ENCODE data around the gene OTUD7B. TPM values are rescaled to one million over a fixed set of nuclear protein-coding genes. Genes with fewer than 3 reads are reported as not detected.
A peak's percentile ranks its signal among the peaks of the same experiment; 100 is the strongest.

The OTUD7B gene
- total RNA-seq, 2 experiments from 2014 or later, result 18.5 to 20.1 TPM

DNA sequence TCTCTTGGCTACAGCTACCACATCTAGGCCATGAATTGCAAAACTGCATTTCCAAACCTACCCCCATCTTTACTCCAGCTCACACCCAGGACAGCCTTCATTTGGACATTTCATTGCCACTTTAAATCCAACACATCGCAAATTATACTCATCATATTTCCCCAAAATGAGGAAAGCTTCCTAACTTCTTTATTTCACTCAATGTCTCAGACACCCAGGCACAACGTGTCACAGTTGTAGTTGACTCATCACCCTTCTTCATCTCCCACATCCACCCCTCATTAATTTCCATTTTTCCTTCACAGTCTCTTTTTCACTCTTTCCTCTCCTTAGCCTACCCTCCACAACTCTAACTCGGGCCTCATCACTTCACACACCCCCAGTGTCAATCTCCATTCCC is 6.7 kb downstream of the OTUD7B start:
- H3K27ac Mint-ChIP-seq, result peak overlapping the region; percentile 14
- ChIA-PET POLR2A (no interaction called here), CTCF (interaction anchor here (1.5 to 2.0 kb wide), 2 partner anchors 14 to 41 kb away, joined by 4 to 6 read pairs; no protein-coding TSS in a partner anchor)
- peaks cover 58% of the 10 kb centered on the region for H3K36me3 Mint-ChIP-seq (ENCODE audit: low read depth)
- no peak overlapping the region for H3K4me3 Mint-ChIP-seq
- peaks cover 64% of the 10 kb centered on the region for H3K4me1 Mint-ChIP-seq
- no peaks in the 10 kb centered on the region for H3K27me3 Mint-ChIP-seq
- no peak for ATAC-seq
- no peak for DNase-seq
- H3K9me3 Mint-ChIP-seq (ENCODE audit: low read depth), result no peaks in the 10 kb centered on the region
- intact Hi-C loops (cut with DNase I, micrococcal nuclease), result no loop called here

DNA sequence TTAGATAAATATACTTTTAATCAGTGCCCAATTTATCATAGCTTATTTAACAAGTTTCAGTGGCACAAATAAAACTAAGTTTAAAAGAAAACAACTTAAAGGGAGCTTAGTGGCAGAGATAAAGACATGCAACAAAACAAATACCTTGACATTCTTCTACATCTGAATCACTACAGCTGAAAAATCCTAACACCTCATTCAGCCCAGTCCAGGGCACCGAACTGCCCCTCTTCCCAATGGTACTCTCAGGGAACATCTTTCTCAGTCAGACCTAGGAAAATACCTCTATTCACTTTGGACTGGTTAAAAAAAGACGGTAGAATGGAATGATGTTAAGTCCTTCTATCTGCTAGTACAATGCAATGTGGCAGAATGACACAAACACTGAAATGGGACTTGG is 8.3 kb downstream of the OTUD7B start:
- ChIA-PET CTCF (interaction anchor here (0.8 to 1.8 kb wide), 2 partner anchors 10 to 40 kb away, joined by 3 read pairs; no protein-coding TSS in a partner anchor), POLR2A (no interaction called here)
- Mint-ChIP-seq H3K27me3 (no peaks in the 10 kb centered on the region), H3K9me3 (ENCODE audit: low read depth) (no peaks in the 10 kb centered on the region), H3K27ac (no peak overlapping the region), H3K4me3 (no peak overlapping the region), H3K36me3 (ENCODE audit: low read depth) (peaks cover 61% of the 10 kb centered on the region), H3K4me1 (peaks cover 64% of the 10 kb centered on the region)
- no peak for DNase-seq
- intact Hi-C loops (cut with DNase I, micrococcal nuclease), result no loop called here
- ATAC-seq, result no peak

DNA sequence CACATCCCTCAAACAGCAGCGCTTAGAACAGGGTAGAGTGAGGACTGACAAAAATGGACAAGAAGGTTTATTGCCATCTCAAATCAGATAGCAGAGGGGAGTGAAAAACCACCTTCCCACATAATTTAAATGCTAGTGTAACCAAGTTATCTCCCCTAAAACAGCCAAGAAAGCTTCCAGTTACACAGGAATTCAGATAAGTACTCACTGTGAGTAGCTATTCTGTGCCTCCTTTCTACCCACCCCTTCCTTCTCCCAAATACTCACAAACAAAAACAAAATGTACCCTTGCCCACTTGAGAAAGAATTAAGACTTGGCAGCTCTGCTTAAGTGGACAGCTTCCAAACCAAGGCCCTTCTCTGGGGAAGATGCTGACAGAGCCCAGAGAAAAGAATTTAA is 9.1 kb downstream of the OTUD7B start:
- intact Hi-C loops (cut with DNase I, micrococcal nuclease), result no loop called here
- ATAC-seq (no peak), DNase-seq (no peak)
- no peak overlapping the region for H3K27ac Mint-ChIP-seq
- POLR2A ChIA-PET, result no interaction called here
- no peaks in the 10 kb centered on the region for H3K9me3 Mint-ChIP-seq (ENCODE audit: low read depth)
- CTCF ChIA-PET, result interaction anchor here (0.8 to 1.8 kb wide), 2 partner anchors 11 to 39 kb away, joined by 3 read pairs; no protein-coding TSS in a partner anchor
- H3K27me3 Mint-ChIP-seq, result no peaks in the 10 kb centered on the region
- H3K4me3 Mint-ChIP-seq, result no peak overlapping the region
- peaks cover 60% of the 10 kb centered on the region for H3K36me3 Mint-ChIP-seq (ENCODE audit: low read depth)
- H3K4me1 Mint-ChIP-seq, result peaks cover 64% of the 10 kb centered on the region

- POLR2A ChIA-PET, result interaction anchor here (0.9 to 1.4 kb wide), 3 partner anchors 10 to 110 kb away, joined by 3 to 5 read pairs (median 4); a partner anchor contains a TSS
- H3K9me3 Mint-ChIP-seq (ENCODE audit: low read depth), result no peaks in the 10 kb centered on the region
- ATAC-seq (peak; percentile 28), DNase-seq (no peak)
- H3K4me1 Mint-ChIP-seq, result peaks cover 57% of the 10 kb centered on the region
- CTCF ChIA-PET, result interaction anchor here (1.4 to 4.0 kb wide), 4 partner anchors 11 to 35 kb away, joined by 3 to 34 read pairs (median 6); partner anchors contain the start of gene OTUD7B
- no peak overlapping the region for H3K4me3 Mint-ChIP-seq
- H3K27me3 Mint-ChIP-seq, result no peaks in the 10 kb centered on the region
- intact Hi-C loops (cut with DNase I, micrococcal nuclease), result loop anchor here in 1 of 2 experiments (1.0 kb wide), 1 partner anchor 10 kb away; no protein-coding TSS in a partner anchor
- peaks cover 49% of the 10 kb centered on the region for H3K36me3 Mint-ChIP-seq (ENCODE audit: low read depth)
- H3K27ac Mint-ChIP-seq, result peak overlapping the region; percentile 55
Observed at GRCh38 chr1:149997585-149998262, 12.8 kb downstream of the OTUD7B start.

DNA sequence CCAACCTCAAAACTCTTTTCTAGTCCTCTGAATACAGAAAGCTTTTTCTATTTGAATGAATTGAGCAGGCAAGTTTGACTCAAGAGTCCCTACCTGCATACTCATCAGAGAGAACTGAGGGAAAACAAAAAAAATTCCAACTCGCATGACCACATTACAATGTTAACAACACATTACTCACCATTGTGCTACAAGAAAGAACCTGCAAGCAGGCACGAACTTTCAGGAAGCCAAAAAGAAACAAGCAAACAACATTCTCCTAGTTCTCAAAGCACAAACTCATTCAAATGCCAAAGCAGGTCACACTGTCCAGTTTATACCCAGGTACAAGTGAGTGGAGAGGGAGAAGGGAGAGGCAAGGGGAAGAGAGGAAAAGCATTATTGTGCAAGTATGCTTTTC is 14.6 kb downstream of the OTUD7B start:
- no peaks in the 10 kb centered on the region for H3K27me3 Mint-ChIP-seq
- H3K9me3 Mint-ChIP-seq (ENCODE audit: low read depth), result no peaks in the 10 kb centered on the region
- ChIA-PET CTCF (interaction anchor here (0.6 to 4.0 kb wide), 5 partner anchors 13 to 265 kb away, joined by 3 to 34 read pairs (median 3); partner anchors contain the start of gene OTUD7B), POLR2A (interaction anchor here (0.6 to 1.3 kb wide), 3 partner anchors 14 to 1678 kb away, joined by 3 to 11 read pairs (median 9); no protein-coding TSS in a partner anchor)
- H3K36me3 Mint-ChIP-seq (ENCODE audit: low read depth), result peaks cover 35% of the 10 kb centered on the region
- intact Hi-C loops (cut with DNase I, micrococcal nuclease), result loop anchor here in 1 of 2 experiments (1.0 kb wide), 1 partner anchor 13 kb away; no protein-coding TSS in a partner anchor
- peak; percentile 92 for ATAC-seq
- peak overlapping the region; percentile 80 for H3K27ac Mint-ChIP-seq
- DNase-seq, result peak; percentile 39
- peaks cover 46% of the 10 kb centered on the region for H3K4me1 Mint-ChIP-seq
- peak overlapping the region; percentile 20 for H3K4me3 Mint-ChIP-seq

- Mint-ChIP-seq H3K36me3 (ENCODE audit: low read depth) (peaks cover 26% of the 10 kb centered on the region), H3K27ac (no peak overlapping the region), H3K27me3 (no peaks in the 10 kb centered on the region), H3K9me3 (ENCODE audit: low read depth) (no peaks in the 10 kb centered on the region), H3K4me3 (no peak overlapping the region), H3K4me1 (peaks cover 39% of the 10 kb centered on the region)
- no peak for DNase-seq
- no peak for ATAC-seq
- intact Hi-C loops (cut with DNase I, micrococcal nuclease), result no loop called here
- ChIA-PET CTCF (no interaction called here), POLR2A (no interaction called here)
Observed at GRCh38 chr1:149993764-149994163, 16.8 kb downstream of the OTUD7B start.

DNA sequence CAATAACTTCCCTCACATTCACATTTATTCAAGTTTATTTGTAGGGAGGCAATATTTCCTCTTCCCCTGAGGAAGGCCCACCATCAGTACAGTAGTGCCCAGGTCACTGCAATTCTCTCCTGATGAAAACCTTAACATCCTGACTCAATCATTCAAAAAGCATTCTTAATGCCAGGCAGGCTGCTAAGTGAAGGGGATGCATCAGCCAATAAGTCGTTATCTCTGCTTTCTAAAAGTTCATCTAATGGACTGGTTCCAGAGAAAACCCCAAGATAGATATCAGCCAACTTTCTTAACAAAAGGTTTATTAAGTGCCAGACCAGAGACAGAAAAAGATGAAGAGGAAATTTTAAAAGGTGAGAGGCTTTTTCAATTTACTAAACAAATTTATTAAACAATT is 17.3 kb downstream of the OTUD7B start:
- intact Hi-C loops (cut with DNase I, micrococcal nuclease), result no loop called here
- Mint-ChIP-seq H3K27me3 (no peaks in the 10 kb centered on the region), H3K27ac (no peak overlapping the region), H3K4me3 (no peak overlapping the region), H3K4me1 (peaks cover 33% of the 10 kb centered on the region), H3K9me3 (ENCODE audit: low read depth) (no peaks in the 10 kb centered on the region), H3K36me3 (ENCODE audit: low read depth) (peaks cover 26% of the 10 kb centered on the region)
- ChIA-PET POLR2A (no interaction called here), CTCF (interaction anchor here (0.6 to 1.0 kb wide), 2 partner anchors 57 to 185 kb away, joined by 3 to 4 read pairs; no protein-coding TSS in a partner anchor)
- ATAC-seq (no peak), DNase-seq (no peak)

- ATAC-seq, result no peak
- POLR2A ChIA-PET, result no interaction called here
- CTCF ChIA-PET, result interaction anchor here (0.9 to 1.8 kb wide), 3 partner anchors 25 to 200 kb away, joined by 3 to 8 read pairs (median 5); partner anchors contain the start of gene VPS45
Observed at GRCh38 chr1:149987297-149987595, 23.3 kb downstream of the OTUD7B start.

DNA sequence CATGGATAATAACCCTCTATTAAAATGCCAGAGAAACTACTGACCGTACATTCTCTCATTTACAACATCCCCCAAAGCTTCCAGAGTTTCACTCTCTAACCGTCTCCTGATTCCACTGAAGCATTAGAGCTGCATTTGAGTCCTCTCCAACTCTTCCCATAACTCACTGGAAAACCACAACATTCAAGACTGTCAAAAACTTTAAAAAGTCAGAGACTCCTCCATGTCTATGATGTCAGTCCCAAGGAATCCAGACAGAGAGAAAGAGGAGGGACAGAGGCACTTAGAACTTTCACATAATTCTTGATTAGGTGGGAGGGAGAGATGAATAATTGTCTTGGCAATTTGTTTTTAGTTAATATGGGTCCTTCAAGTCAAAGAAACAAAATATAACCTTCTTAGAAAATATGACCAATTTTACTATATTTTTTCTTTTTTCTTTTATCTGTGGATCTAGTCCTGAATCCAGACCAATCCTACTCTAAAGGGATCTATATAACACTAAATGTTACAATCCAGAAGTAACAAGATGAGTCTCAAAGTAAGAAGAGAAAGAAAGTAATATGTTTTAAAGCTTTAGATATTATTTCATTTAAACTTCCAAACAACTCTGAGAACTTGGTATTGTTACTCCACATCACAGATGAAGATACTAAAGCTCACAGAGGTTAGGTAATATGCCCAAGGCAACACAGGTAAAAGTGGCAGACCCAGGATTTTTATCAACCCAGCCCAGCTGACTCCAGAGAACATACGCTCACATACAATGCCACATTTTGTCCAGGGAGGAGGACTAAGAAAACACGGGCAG is 23.8 kb downstream of the OTUD7B start:
- H3K36me3 Mint-ChIP-seq (ENCODE audit: low read depth), result peaks cover 10% of the 10 kb centered on the region
- ATAC-seq (no peak), DNase-seq (no peak)
- H3K4me1 Mint-ChIP-seq, result no peaks in the 10 kb centered on the region
- no peaks in the 10 kb centered on the region for H3K27me3 Mint-ChIP-seq
- no peaks in the 10 kb centered on the region for H3K9me3 Mint-ChIP-seq (ENCODE audit: low read depth)
- ChIA-PET POLR2A (interaction anchor here (0.6 kb wide), 1 partner anchor 24 kb away, joined by 3 read pairs; no protein-coding TSS in a partner anchor), CTCF (interaction anchor here (0.6 to 1.8 kb wide), 4 partner anchors 24 to 279 kb away, joined by 3 to 8 read pairs (median 5); partner anchors contain the start of gene VPS45)
- no peak overlapping the region for H3K4me3 Mint-ChIP-seq
- intact Hi-C loops (cut with DNase I, micrococcal nuclease), result no loop called here
- H3K27ac Mint-ChIP-seq, result no peak overlapping the region

More at GRCh38 chr1:149987297-149987595, 23.3 kb downstream of the OTUD7B start:
- Mint-ChIP-seq H3K4me1 (no peaks in the 10 kb centered on the region), H3K9me3 (ENCODE audit: low read depth) (no peaks in the 10 kb centered on the region), H3K27ac (no peak overlapping the region), H3K36me3 (ENCODE audit: low read depth) (peaks cover 10% of the 10 kb centered on the region), H3K4me3 (no peak overlapping the region), H3K27me3 (no peaks in the 10 kb centered on the region)
- no peak for DNase-seq
- intact Hi-C loops (cut with DNase I, micrococcal nuclease), result no loop called here

DNA sequence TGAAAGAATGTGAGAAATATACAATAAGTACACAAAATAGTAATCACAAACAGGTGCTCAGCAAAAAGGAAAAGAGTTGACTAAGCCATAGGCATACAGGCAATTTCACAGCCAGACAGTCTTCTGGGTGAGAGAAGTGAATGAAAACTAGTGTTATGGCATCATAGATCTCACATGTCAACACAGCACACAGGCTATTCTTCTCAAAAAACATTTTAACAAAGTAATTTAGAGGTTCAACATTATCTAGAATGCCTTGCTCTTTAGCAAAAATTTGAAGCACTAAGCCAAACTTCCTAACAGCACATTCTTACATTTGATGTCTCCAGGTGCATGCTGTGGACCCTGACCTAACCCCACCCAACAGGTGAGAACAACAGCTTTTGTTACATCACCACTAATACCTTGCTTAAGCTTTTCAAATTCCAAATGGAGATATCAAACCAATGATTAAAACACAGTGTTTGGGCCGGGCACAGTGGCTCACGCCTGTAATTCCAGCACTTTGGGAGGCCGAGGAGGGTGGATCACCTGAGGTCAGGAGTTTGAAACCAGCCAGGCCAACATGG is 30.5 kb downstream of the OTUD7B start:
- H3K4me1 Mint-ChIP-seq, result peaks cover 20% of the 10 kb centered on the region
- peaks cover 24% of the 10 kb centered on the region for H3K36me3 Mint-ChIP-seq (ENCODE audit: low read depth)
- no peak for DNase-seq
- intact Hi-C loops (cut with DNase I, micrococcal nuclease), result no loop called here
- no peaks in the 10 kb centered on the region for H3K27me3 Mint-ChIP-seq
- no peak for ATAC-seq
- CTCF ChIA-PET, result interaction anchor here (0.6 to 1.4 kb wide), 4 partner anchors 19 to 182 kb away, joined by 3 to 4 read pairs (median 3); no protein-coding TSS in a partner anchor
- H3K4me3 Mint-ChIP-seq, result no peak overlapping the region
- no peak overlapping the region for H3K27ac Mint-ChIP-seq
- no peaks in the 10 kb centered on the region for H3K9me3 Mint-ChIP-seq (ENCODE audit: low read depth)
- POLR2A ChIA-PET, result no interaction called here

Data from activated CD4-positive, alpha-beta T cell treated with anti-CD3 and anti-CD28 coated beads for 36 hours (primary cell).